ENCODE data around the gene FBF1.

Gene FBF1

GRCh38 chr17:75919611-75920010 is 21.2 kb downstream of the FBF1 start:
- TF ChIP-seq CTCF (IDR thresholded peaks at IDR 0.05; ENCODE audit: low read depth, low read length), result no peak
- no peak for DNase-seq (ENCODE audit: extremely low read depth, low read depth)

DNA sequence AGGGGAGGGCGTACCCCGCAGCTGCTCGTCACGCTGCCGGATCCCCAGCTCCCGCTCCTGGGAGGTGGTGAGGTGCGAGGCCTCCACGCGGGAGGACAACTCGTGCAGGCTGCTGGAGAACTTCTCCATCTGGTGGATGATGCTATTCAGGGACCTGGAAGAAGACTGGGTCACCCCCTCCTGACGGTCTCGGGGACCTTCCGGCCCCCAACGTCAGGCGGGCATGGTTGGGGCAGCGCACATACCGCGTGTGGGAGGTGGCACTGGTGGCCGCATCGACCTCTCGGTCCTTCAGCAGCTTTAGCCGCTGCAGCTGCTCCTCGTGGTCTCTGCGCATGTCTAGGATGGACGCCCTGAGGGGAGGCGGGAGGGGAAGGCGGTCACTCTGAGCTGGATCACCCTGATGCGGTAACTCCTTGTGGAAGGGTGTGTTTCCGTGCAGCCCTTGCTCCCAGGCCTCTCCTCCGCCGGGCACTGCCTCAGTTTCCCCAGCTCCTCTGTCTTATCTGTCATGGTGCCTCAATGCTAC is 22.9 kb downstream of the FBF1 start:
- TF ChIP-seq CTCF (IDR thresholded peaks at IDR 0.05; ENCODE audit: low read depth, low read length), result no peak
- DNase-seq (ENCODE audit: extremely low read depth, low read depth), result no peak

DNA sequence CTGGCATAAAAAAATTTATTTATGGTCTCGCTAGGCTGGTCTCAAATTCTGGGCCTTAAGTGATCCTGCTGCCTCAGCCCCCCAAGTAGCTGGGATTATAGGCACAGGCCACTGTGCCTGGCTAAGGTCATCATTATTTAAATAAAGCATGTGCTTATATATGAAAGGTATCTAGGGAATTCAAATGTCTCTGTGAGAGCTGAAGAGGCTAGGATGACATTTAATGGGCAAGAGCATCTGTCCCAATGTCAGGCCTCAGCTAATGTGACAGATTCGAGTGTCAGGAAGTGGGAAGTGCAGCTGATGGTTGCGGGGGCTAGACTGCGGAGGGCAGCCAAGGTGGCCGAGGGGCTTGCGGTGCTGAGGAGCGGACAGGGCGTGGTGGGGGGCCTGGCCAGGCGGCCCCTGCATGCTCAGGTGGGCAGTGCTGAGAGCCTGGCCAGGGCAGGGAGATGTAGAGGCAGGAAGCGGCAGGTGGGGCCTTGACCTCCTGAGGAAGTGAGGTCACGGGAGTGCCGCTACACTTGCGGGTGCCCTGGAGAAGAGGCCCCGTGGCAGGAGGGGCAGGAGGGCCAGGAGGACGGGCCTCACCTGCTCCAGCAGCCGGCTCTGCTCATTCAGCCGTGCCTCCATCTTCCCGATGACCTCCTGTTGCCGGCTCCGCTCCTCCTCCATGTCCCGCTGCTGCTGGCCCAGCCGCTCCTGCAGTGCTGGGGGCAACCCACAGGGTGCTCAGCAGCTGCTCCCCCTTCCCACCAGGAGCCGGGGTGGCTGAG is 23.5 kb downstream of the FBF1 start:
- DNase-seq (ENCODE audit: extremely low read depth, low read depth), result no peak
- TF ChIP-seq CTCF (IDR thresholded peaks at IDR 0.05; ENCODE audit: low read depth, low read length), result no peak

- no peak for DNase-seq (ENCODE audit: extremely low read depth, low read depth)
- no peak for TF ChIP-seq CTCF (IDR thresholded peaks at IDR 0.05; ENCODE audit: low read depth, low read length)
These were observed 25.6 kb downstream of the FBF1 start for GRCh38 chr17:75915268-75915667.

GRCh38 chr17:75914643-75915267 is 26.1 kb downstream of the FBF1 start:
- no peak for DNase-seq (ENCODE audit: extremely low read depth, low read depth)

DNA sequence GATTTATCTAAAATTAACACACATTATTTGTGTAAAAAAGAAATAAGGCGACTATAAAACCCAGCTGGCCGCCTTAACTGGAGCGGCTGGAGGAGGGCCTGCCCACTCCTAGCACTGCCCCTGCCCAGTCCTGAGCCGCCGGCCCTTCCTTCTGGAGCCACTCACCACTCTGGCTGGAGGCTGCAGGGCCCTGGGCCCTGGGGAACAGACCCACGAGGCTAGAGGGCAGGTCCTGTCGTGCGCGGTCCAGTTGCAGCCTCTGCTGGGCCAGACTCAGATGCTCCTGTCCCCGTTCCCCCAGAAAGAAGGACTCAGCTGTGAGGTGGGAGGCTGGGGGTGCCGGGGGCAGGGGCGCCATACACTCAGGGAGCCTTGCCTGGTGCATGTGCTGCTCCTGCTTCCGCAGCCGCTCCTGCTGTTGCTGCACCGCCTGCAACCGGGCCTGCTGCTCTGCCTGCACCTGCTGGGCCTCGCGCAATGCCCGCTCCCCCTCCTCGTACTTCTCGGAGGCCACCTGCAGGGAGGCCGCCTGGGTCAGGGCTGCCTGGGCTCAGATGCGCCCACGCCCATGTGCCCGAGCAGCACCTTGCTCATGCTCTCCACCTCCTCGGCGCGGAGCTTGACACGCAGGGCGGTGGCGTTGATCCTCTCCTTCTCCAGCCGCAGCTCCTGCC is 27.2 kb downstream of the FBF1 start:
- TF ChIP-seq CTCF (IDR thresholded peaks at IDR 0.05; ENCODE audit: low read depth, low read length), result no peak
- no peak for DNase-seq (ENCODE audit: extremely low read depth, low read depth)

More at GRCh38 chr17:75914643-75915267, 26.1 kb downstream of the FBF1 start:
- no peak for TF ChIP-seq CTCF (IDR thresholded peaks at IDR 0.05; ENCODE audit: low read depth, low read length)

- TF ChIP-seq CTCF (IDR thresholded peaks at IDR 0.05; ENCODE audit: low read depth, low read length), result no peak
- DNase-seq (ENCODE audit: extremely low read depth, low read depth), result no peak
These were observed 30.1 kb downstream of the FBF1 start for GRCh38 chr17:75910699-75911098.

Measured in AG09319 (cell line).